Mammary epithelial cell (primary cell): ENCODE data around the gene MERTK.

Experiments used
- EZH2 ChIP-seq: IDR thresholded peaks from 2 replicates; pipeline ENCODE4 v1.6.1; 2012; ENCODE audit warnings: low read length, inconsistent platforms, borderline replicate concordance
- TF ChIP-seq, protein P1 (sequence below), 2 donors: IDR thresholded peaks in 1 of 2; conservative IDR thresholded peaks in 1 of 2; 2 replicates each; pipeline ENCODE4 v1.5.1; 2011 to 2012; ENCODE audit warnings: inconsistent platforms in 2 of 2, low read length in 2 of 2, mild to moderate bottlenecking in 2 of 2, control low read depth in 1 of 2, low read depth in 1 of 2; ENCODE audit not compliant: insufficient read depth in 1 of 2; ENCODE audit errors: extremely low read depth in 1 of 2

DNA sequence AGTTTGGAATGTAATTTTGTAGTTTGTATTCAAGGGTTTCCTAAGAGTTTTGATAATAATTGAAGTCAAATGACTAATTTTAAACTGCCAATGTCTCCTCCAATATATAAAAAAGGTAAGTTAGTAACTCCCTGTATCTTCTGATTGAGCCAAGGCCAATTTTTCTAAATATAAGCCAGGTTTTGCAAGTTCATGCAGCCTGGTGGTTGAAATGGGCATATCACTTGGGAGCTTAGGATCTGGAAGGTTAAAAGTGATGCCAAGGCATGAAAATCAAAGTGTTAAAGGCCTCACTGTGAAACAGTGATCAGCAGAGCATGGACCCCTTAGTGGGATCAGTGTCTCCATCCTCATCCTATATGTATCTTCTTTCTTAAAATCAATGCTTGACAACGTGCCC lies 60.5 kb downstream of the MERTK start:
- no peak for TF ChIP-seq EZH2
- TF ChIP-seq, protein P1, sequence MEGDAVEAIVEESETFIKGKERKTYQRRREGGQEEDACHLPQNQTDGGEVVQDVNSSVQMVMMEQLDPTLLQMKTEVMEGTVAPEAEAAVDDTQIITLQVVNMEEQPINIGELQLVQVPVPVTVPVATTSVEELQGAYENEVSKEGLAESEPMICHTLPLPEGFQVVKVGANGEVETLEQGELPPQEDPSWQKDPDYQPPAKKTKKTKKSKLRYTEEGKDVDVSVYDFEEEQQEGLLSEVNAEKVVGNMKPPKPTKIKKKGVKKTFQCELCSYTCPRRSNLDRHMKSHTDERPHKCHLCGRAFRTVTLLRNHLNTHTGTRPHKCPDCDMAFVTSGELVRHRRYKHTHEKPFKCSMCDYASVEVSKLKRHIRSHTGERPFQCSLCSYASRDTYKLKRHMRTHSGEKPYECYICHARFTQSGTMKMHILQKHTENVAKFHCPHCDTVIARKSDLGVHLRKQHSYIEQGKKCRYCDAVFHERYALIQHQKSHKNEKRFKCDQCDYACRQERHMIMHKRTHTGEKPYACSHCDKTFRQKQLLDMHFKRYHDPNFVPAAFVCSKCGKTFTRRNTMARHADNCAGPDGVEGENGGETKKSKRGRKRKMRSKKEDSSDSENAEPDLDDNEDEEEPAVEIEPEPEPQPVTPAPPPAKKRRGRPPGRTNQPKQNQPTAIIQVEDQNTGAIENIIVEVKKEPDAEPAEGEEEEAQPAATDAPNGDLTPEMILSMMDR (conservative IDR thresholded peaks at IDR 0.05 in 1 of 2, IDR thresholded peaks at IDR 0.05 in 1 of 2; ENCODE audit: extremely low read depth in 1 of 2, insufficient read depth in 1 of 2, low read depth in 1 of 2, low read length in 2 of 2), result peak in 1 of 2 donors; percentile 4
